OCI-LY3 (cell line): ENCODE data around the gene CPNE4.

Experiments used
- EZH2phosphoT487 ChIP-seq: fragments of 200-600 bp; shearing (Covaris generic); IDR thresholded peaks from 2 replicates; pipeline ENCODE4 v1.6.1; 2018; ENCODE audit warnings: antibody characterized with exemption, mixed run types, low read depth
- TF ChIP-seq, protein P1 (sequence below): fragments of 200-600, 300-600 bp; sonication (generic); IDR thresholded peaks from 2 replicates; pipeline ENCODE4 v1.5.1; 2014; ENCODE audit warnings: antibody characterized with exemption, low read length, low read depth

- TF ChIP-seq, protein P1, sequence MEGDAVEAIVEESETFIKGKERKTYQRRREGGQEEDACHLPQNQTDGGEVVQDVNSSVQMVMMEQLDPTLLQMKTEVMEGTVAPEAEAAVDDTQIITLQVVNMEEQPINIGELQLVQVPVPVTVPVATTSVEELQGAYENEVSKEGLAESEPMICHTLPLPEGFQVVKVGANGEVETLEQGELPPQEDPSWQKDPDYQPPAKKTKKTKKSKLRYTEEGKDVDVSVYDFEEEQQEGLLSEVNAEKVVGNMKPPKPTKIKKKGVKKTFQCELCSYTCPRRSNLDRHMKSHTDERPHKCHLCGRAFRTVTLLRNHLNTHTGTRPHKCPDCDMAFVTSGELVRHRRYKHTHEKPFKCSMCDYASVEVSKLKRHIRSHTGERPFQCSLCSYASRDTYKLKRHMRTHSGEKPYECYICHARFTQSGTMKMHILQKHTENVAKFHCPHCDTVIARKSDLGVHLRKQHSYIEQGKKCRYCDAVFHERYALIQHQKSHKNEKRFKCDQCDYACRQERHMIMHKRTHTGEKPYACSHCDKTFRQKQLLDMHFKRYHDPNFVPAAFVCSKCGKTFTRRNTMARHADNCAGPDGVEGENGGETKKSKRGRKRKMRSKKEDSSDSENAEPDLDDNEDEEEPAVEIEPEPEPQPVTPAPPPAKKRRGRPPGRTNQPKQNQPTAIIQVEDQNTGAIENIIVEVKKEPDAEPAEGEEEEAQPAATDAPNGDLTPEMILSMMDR: no peak
- no peak for TF ChIP-seq EZH2phosphoT487
Measured at GRCh38 chr3:131933665-131934064, 101.1 kb downstream of the CPNE4 start.
